Spinal cord (tissue), 10 donors: ENCODE measurements around the gene KCNK4. TPM values are rescaled to one million over a fixed set of nuclear protein-coding genes. Genes with fewer than 3 reads are reported as not detected.

Experiments
- DNase-seq, 6 donors: peaks; one replicate each; pipeline versions ENCODE4 v3.0.0 to v3.0.0-alpha.2; 2013 to 2015; ENCODE audit warnings: low spot score in 6 of 6, low read depth in 4 of 6
- H3K27ac ChIP-seq: one replicate; pipeline ENCODE4 v1.5.1; 2013; ENCODE audit warnings: low read depth, low read length, control low read depth
- H3K27me3 ChIP-seq: one replicate; pipeline ENCODE4 v1.6.1; 2013; ENCODE audit warnings: low read length; ENCODE audit not compliant: control insufficient read depth, insufficient read depth
- H3K36me3 ChIP-seq: one replicate; pipeline ENCODE4 v1.6.1; 2013; ENCODE audit warnings: low read length; ENCODE audit not compliant: control insufficient read depth, insufficient read depth
- H3K4me1 ChIP-seq: one replicate; pipeline ENCODE4 v1.6.1; 2013; ENCODE audit warnings: low read length; ENCODE audit not compliant: control insufficient read depth, insufficient read depth
- H3K4me3 ChIP-seq: one replicate; pipeline ENCODE4 v1.5.1; 2013; ENCODE audit warnings: low read depth, low read length, control low read depth
- H3K9me3 ChIP-seq: one replicate; pipeline ENCODE4 v1.6.1; 2013; ENCODE audit warnings: low read length; ENCODE audit not compliant: control insufficient read depth, insufficient read depth
- WGBS: methylation state at CpG from one replicate; pipeline ENCODE4 v1.1.5; 2013; ENCODE audit warnings: missing lambda C conversion rate; ENCODE audit not compliant: insufficient coverage; 5-methylcytosine and 5-hydroxymethylcytosine counted together
- polyA plus RNA-seq, 2 donors: library from polyadenylated mRNA; unstranded; fragments of 120-200 nt; gene quantifications; one replicate each; pipeline ENCODE4 v1.2.1, GENCODE V29; 2013; ENCODE audit not compliant: insufficient read length in 2 of 2
- total RNA-seq, 2 donors: library from RNA; depleted of rRNA in 1 of 2; stranded (reverse); fragments of 120-200 nt in 1 of 2; fragments of >200 nt in 1 of 2; gene quantifications; one replicate each; pipeline versions ENCODE4 v1.2.3 to v1.2.4, GENCODE V29; 2013 to 2014
- donor health status: healthy.

The KCNK4 gene
- total and polyA plus RNA-seq, 4 donors: 1.0 to 7.8 (median 4.8) TPM

- H3K27ac ChIP-seq: no peak overlapping the region
- H3K4me1 ChIP-seq: peaks cover 47% of the 10 kb centered on the region
- no peak for DNase-seq
- peaks cover 64% of the 10 kb centered on the region for H3K36me3 ChIP-seq
- H3K4me3 ChIP-seq: no peak overlapping the region
- H3K27me3 ChIP-seq: no peaks in the 10 kb centered on the region
- H3K9me3 ChIP-seq: no peaks in the 10 kb centered on the region
- WGBS: 75% methylated on average over 18 of the region's 27 CpGs
These were observed 23.7 kb upstream of the KCNK4 start for GRCh38 chr11:64267207-64267945.

- H3K9me3 ChIP-seq: no peaks in the 10 kb centered on the region
- DNase-seq: peak in 1 of 6 donors; percentile 49
- 73% methylated on average over 22 of the region's 23 CpGs for WGBS
These were observed 22.8 kb upstream of the KCNK4 start for GRCh38 chr11:64268025-64268892.

GRCh38 chr11:64268893-64269539 is 22.1 kb upstream of the KCNK4 start:
- Histone ChIP-seq H3K4me1 (peaks cover 48% of the 10 kb centered on the region), H3K4me3 (peak overlapping the region; percentile 57), H3K27ac (peak overlapping the region; percentile 98), H3K9me3 (no peaks in the 10 kb centered on the region), H3K27me3 (no peaks in the 10 kb centered on the region), H3K36me3 (peaks cover 54% of the 10 kb centered on the region)
- 2% methylated on average over 34 of the region's 34 CpGs for WGBS
- DNase-seq: no peak

More at GRCh38 chr11:64268025-64268892, 22.8 kb upstream of the KCNK4 start:
- Histone ChIP-seq H3K36me3 (peaks cover 56% of the 10 kb centered on the region), H3K27me3 (no peaks in the 10 kb centered on the region), H3K4me3 (peak overlapping the region; percentile 57), H3K4me1 (peaks cover 50% of the 10 kb centered on the region), H3K27ac (peak overlapping the region; percentile 98)

- WGBS: under 1% methylated on average over 58 of the region's 58 CpGs
- Histone ChIP-seq H3K4me1 (peaks cover 41% of the 10 kb centered on the region), H3K4me3 (peak overlapping the region; percentile 57), H3K36me3 (peaks cover 50% of the 10 kb centered on the region), H3K27me3 (no peaks in the 10 kb centered on the region), H3K27ac (peak overlapping the region; percentile 98), H3K9me3 (no peaks in the 10 kb centered on the region)
- peak; percentile 96 to 100 (median 98) for DNase-seq
These were observed 21.4 kb upstream of the KCNK4 start for GRCh38 chr11:64269540-64270220.

- H3K9me3 ChIP-seq: no peaks in the 10 kb centered on the region
- no peak overlapping the region for H3K4me3 ChIP-seq
- no peak for DNase-seq
- H3K27me3 ChIP-seq: no peaks in the 10 kb centered on the region
- peaks cover 20% of the 10 kb centered on the region for H3K4me1 ChIP-seq
- H3K36me3 ChIP-seq: peaks cover 61% of the 10 kb centered on the region
- no peak overlapping the region for H3K27ac ChIP-seq
- 86% methylated on average over 14 of the region's 15 CpGs for WGBS
These were observed 15.9 kb upstream of the KCNK4 start for GRCh38 chr11:64275031-64275800.

GRCh38 chr11:64275841-64276240 is 15.3 kb upstream of the KCNK4 start:
- Histone ChIP-seq H3K4me3 (no peak overlapping the region), H3K9me3 (no peaks in the 10 kb centered on the region), H3K27me3 (no peaks in the 10 kb centered on the region), H3K27ac (no peak overlapping the region), H3K36me3 (peaks cover 61% of the 10 kb centered on the region), H3K4me1 (peaks cover 14% of the 10 kb centered on the region)
- 100% methylated on average over 1 of the region's 2 CpGs for WGBS
- no peak for DNase-seq

GRCh38 chr11:64276653-64277431 is 14.3 kb upstream of the KCNK4 start:
- Histone ChIP-seq H3K27ac (no peak overlapping the region), H3K4me1 (peaks cover 8% of the 10 kb centered on the region), H3K9me3 (no peaks in the 10 kb centered on the region), H3K27me3 (no peaks in the 10 kb centered on the region), H3K4me3 (no peak overlapping the region), H3K36me3 (peaks cover 66% of the 10 kb centered on the region)
- DNase-seq: no peak
- 87% methylated on average over 14 of the region's 17 CpGs for WGBS

- Histone ChIP-seq H3K27ac (no peak overlapping the region), H3K4me3 (no peak overlapping the region), H3K9me3 (no peaks in the 10 kb centered on the region), H3K4me1 (peaks cover 6% of the 10 kb centered on the region), H3K36me3 (peaks cover 79% of the 10 kb centered on the region), H3K27me3 (no peaks in the 10 kb centered on the region)
- DNase-seq: no peak
- 92% methylated on average over 7 of the region's 8 CpGs for WGBS
These were observed 12.4 kb upstream of the KCNK4 start for GRCh38 chr11:64278576-64279190.
